Lower leg skin (tissue), 4 donors: Measurements from ENCODE around the gene MYOF. TPM values are rescaled to one million over a fixed set of nuclear protein-coding genes. Genes with fewer than 3 reads are reported as not detected.

Source experiments
- DNase-seq, 2 donors: peaks; one replicate each; pipeline ENCODE4 v3.0.0-alpha.2; 2019; ENCODE audit warnings: low spot score in 2 of 2
- H3K4me3 ChIP-seq: fragments of 200-600 bp; sonication (generic); 2 replicates; pipeline ENCODE4 v1.5.1; 2017; ENCODE audit warnings: mild to moderate bottlenecking, low read depth; ENCODE audit not compliant: poor library complexity, severe bottlenecking
- CTCF ChIP-seq, 3 donors: fragments of 450-650 bp; IDR thresholded peaks; one replicate each; pipeline ENCODE4 v1.5.1; 2016; ENCODE audit warnings: antibody characterized with exemption in 3 of 3, mild to moderate bottlenecking in 3 of 3, moderate library complexity in 2 of 3
- POLR2A ChIP-seq, 2 donors: fragments of 450-650 bp; IDR thresholded peaks; one replicate each; pipeline ENCODE4 v1.6.1; 2016 to 2017; ENCODE audit warnings: antibody characterized with exemption in 2 of 2, mild to moderate bottlenecking in 1 of 2, moderate library complexity in 1 of 2
- WGBS, 2 donors: methylation state at CpG; one replicate each; pipeline ENCODE4 v1.1.5; 2018; 5-methylcytosine and 5-hydroxymethylcytosine counted together
- intact Hi-C: fragments of 100-400 bp; cut with DNase I; formaldehyde crosslinking; loops from one replicate; pipeline ENCODE4 v1.15.0; 2023; ENCODE audit warnings: low total_unique reads
- total RNA-seq, 4 donors: library from RNA; depleted of rRNA; stranded (reverse); fragments of >200 nt; gene quantifications; one replicate each; pipeline ENCODE4 v1.1.0, GENCODE V29; 2016

The MYOF gene
- total RNA-seq, 4 donors from 2014 or later, result 65.5 to 129 (median 90.3) TPM

- TF ChIP-seq CTCF (IDR thresholded peaks at IDR 0.05) (no peak), POLR2A (IDR thresholded peaks at IDR 0.05) (no peak)
- intact Hi-C loops, result loop anchor here (2.0 kb wide), 1 partner anchor 104 kb away; the partner anchor contains the start of gene MYOF
- H3K4me3 ChIP-seq, result no peak overlapping the region
- 60 to 71% methylated on average over 3 of the region's 3 CpGs for WGBS, 2 donors
- no peak for DNase-seq
Observed at GRCh38 chr10:93378997-93379730, 103.0 kb downstream of the MYOF start.

- no peak for TF ChIP-seq CTCF (IDR thresholded peaks at IDR 0.05)
- TF ChIP-seq POLR2A (IDR thresholded peaks at IDR 0.05), result no peak
- H3K4me3 ChIP-seq, result no peak overlapping the region
- no peak for DNase-seq
- intact Hi-C loops, result loop anchor here (2.0 kb wide), 1 partner anchor 105 kb away; the partner anchor contains the start of gene MYOF
- 92 to 98% methylated on average over 2 of the region's 2 CpGs for WGBS, 2 donors
Observed at GRCh38 chr10:93378039-93378438, 104.1 kb downstream of the MYOF start.

- TF ChIP-seq POLR2A (IDR thresholded peaks at IDR 0.05) (no peak), CTCF (IDR thresholded peaks at IDR 0.05) (peak in 2 of 3 donors; percentile 21 to 89)
- no peak overlapping the region for H3K4me3 ChIP-seq
- intact Hi-C loops, result no loop called here
- 17 to 19% methylated on average over 10 of the region's 10 CpGs for WGBS, 2 donors
- DNase-seq, result peak in 1 of 2 donors; percentile 72
Observed at GRCh38 chr10:93376372-93377293, 105.5 kb downstream of the MYOF start.

GRCh38 chr10:93370961-93371360 lies 111.2 kb downstream of the MYOF start:
- H3K4me3 ChIP-seq, result no peak overlapping the region
- 37 to 57% methylated on average over 1 of the region's 1 CpG for WGBS, 2 donors
- DNase-seq, result no peak
- intact Hi-C loops, result no loop called here
- no peak for TF ChIP-seq CTCF (IDR thresholded peaks at IDR 0.05)
- TF ChIP-seq POLR2A (IDR thresholded peaks at IDR 0.05), result no peak

- intact Hi-C loops, result no loop called here
- H3K4me3 ChIP-seq, result no peak overlapping the region
- no peak for DNase-seq
- TF ChIP-seq POLR2A (IDR thresholded peaks at IDR 0.05) (no peak), CTCF (IDR thresholded peaks at IDR 0.05) (no peak)
- WGBS, 2 donors, result 83% methylated on average over 6 of the region's 6 CpGs
Observed at GRCh38 chr10:93369588-93370164, 112.5 kb downstream of the MYOF start.
